IMR-90 (cell line): ENCODE results near the gene SAA1.

ENCODE experiments used
- MAFK ChIP-seq: IDR thresholded peaks from 2 replicates; pipeline ENCODE4 v1.6.1; 2012; ENCODE audit warnings: low read depth, low read length, improper control_type of control experiment
- TF ChIP-seq, protein P1 (sequence below): fragments of 150-350 bp; IDR thresholded peaks from 2 replicates; pipeline ENCODE4 v1.6.1; 2016; ENCODE audit warnings: low read depth, mild to moderate bottlenecking, low read length, moderate library complexity, borderline replicate concordance

DNA sequence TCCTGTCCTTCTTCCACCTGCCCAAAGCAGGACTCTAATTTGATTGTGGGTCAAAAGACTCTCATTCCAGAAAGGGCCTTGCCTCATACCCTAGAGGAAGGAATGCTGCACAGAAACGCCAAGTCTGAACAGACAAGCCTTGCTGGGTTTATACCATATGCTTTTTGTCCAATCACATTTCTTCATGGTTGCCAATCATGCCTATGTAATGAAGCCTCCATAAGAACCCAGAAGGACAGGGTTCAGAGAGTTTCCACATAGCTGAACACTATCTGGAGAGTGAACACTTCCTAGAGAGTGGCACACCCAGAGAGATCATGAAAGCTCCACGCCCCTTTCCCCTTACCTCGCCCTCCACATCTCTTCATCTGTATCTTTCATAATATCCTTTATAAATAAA is 12.8 kb upstream of the SAA1 start:
- no peak for TF ChIP-seq MAFK
- TF ChIP-seq, protein P1, sequence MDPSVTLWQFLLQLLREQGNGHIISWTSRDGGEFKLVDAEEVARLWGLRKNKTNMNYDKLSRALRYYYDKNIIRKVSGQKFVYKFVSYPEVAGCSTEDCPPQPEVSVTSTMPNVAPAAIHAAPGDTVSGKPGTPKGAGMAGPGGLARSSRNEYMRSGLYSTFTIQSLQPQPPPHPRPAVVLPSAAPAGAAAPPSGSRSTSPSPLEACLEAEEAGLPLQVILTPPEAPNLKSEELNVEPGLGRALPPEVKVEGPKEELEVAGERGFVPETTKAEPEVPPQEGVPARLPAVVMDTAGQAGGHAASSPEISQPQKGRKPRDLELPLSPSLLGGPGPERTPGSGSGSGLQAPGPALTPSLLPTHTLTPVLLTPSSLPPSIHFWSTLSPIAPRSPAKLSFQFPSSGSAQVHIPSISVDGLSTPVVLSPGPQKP: no peak
